Lower leg skin (tissue), 3 donors: ENCODE results near the gene ZBED3.

Experiments
- POLR2A ChIP-seq, 2 donors: fragments of 450-650 bp; IDR thresholded peaks; one replicate each; pipeline ENCODE4 v1.6.1; 2016 to 2017; ENCODE audit warnings: antibody characterized with exemption in 2 of 2, mild to moderate bottlenecking in 1 of 2, moderate library complexity in 1 of 2
- TF ChIP-seq, protein P1 (sequence below), 3 donors: fragments of 450-650 bp; IDR thresholded peaks; one replicate each; pipeline ENCODE4 v1.5.1; 2016; ENCODE audit warnings: antibody characterized with exemption in 3 of 3, mild to moderate bottlenecking in 3 of 3, moderate library complexity in 2 of 3

DNA sequence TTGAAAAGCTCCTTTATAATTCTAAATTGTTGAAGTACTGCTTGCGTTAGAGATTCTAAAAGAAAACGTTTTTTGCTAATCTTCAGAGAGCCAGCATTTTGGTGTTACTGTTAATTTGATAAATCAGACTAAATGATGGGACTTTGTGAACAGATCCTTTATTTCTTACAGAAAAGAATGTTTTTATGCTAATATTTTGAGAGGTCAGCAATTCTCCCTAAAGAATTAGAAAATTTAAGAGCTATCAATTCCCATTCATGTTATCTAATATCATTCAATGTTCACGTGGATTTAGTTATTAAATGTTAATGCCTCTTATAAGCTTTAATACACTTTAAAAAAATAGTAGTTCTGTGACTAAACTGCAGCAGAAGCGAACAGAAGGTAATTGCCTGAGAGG lies 54.5 kb downstream of the ZBED3 start:
- TF ChIP-seq, protein P1, sequence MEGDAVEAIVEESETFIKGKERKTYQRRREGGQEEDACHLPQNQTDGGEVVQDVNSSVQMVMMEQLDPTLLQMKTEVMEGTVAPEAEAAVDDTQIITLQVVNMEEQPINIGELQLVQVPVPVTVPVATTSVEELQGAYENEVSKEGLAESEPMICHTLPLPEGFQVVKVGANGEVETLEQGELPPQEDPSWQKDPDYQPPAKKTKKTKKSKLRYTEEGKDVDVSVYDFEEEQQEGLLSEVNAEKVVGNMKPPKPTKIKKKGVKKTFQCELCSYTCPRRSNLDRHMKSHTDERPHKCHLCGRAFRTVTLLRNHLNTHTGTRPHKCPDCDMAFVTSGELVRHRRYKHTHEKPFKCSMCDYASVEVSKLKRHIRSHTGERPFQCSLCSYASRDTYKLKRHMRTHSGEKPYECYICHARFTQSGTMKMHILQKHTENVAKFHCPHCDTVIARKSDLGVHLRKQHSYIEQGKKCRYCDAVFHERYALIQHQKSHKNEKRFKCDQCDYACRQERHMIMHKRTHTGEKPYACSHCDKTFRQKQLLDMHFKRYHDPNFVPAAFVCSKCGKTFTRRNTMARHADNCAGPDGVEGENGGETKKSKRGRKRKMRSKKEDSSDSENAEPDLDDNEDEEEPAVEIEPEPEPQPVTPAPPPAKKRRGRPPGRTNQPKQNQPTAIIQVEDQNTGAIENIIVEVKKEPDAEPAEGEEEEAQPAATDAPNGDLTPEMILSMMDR (IDR thresholded peaks at IDR 0.05) = no peak
- no peak for TF ChIP-seq POLR2A (IDR thresholded peaks at IDR 0.05)
